GM18520 (cell line): ENCODE measurements around the gene ISX.

ENCODE experiments used
- ATAC-seq: cut with Tn5 transposase; IDR thresholded peaks from one replicate; pipeline ENCODE4 v1.9.1; 2021; ENCODE audit not compliant: unreplicated experiment

Gene ISX

DNA sequence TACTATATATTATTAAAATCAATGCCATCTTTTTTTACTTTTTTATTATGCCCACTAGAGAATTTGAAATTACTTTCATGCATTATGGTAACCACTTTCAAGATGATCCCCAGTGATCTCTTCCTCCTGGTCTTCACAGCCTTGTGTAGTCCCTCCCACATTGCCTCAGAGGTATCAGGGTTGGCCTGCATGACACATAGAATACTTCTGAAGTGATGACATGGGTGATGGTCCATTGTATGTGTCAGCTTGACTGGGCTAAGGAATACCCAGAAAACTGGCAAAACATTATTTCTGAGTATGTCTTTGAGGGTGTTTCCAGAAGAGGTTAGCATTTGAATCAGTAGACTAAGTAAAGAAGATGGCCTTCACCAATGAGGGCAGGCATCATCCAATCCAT, 14.2 kb upstream of the ISX start:
- ATAC-seq = no peak

DNA sequence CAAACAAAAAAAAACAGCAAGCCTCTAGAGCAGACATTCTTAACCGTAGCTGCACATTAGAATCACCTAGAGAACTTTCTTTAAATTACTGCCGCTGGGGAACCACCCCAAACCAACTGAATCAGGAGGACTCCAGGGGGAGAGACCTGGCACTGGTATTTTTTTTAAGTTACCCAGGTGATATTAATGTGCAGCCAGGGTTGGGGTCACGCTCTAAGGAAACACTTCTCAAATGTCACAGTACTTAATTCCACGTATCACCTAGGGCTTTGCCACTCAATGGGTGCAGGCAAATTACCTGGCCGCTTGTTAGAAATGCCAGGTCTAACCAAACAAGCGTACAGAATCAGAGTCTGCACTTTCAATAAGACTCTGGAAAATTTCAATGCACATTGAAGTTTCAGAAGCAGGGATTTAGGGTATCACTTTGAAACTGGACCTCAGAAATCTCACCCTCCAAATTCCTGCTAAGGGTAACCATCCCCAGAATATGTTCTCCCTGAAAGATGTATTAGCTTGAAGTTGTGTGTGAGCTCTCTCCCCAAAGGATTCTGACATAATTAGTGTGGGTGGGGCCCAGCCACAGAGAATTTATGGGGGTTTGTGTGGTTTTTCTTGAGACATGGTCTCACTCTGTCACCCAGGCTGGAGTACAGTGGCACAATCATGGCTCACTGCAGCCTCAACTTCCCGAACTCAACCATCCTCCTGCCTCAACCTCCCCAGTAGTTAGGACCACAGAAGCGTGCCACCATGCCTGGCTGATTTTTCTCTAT, 12.7 kb upstream of the ISX start:
- ATAC-seq = no peak

DNA sequence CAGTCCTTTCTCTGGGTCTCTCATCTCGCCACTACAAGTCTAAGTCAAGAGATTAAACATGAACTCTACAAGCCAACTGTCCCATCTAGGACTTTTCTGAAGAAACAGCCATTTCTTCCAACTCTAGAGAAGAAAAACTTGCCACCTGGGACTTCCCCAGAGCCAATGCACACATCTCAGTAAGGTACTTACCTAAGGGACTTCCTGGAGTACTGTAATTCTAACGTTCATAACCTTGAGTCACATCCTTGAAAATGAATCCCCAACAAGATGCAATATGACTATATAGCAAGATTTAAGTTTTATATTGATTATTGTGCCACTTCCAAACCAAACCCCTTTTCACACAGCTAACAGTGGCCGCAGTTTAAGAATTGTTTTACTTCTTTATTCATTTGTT, 11.9 kb upstream of the ISX start:
- peak; percentile 40 for ATAC-seq

DNA sequence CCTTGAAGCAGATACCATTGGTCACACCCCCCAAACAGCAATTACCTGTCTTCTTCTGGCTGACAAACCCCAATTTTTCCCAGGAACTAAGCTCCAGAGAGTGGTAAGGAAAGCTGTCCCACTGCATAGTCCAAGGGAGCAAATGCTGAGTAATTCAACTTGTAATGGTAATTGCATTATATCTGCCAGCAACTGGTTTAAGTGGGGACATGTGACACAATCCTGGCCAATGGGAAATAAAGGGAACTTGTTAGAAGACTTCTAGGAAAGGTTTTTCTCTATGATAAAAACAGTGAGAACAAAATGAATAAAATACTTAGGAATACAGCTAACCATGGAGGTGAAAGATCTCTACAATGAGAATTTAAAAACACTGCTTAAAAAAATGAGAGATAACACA, 9.5 kb upstream of the ISX start:
- no peak for ATAC-seq

DNA sequence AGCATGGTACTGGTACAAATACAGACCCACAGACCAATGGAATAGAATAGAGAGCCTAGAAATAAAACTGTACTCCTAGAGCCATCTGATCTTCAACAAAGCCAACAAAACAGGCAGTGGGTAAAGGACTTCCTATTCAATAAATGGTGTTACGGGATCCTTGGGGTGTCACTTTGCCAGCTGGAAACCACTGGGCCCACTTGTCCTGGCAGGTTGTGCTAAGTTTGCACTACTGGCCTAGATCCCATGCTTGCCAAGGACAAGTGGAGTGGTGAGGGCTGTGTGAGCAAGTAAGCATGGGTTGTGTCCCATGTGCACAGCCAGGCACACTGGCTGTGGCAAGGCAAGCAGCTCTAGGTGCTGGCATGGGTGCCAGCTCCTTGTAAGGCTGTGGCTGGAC, 8.8 kb upstream of the ISX start:
- no peak for ATAC-seq

DNA sequence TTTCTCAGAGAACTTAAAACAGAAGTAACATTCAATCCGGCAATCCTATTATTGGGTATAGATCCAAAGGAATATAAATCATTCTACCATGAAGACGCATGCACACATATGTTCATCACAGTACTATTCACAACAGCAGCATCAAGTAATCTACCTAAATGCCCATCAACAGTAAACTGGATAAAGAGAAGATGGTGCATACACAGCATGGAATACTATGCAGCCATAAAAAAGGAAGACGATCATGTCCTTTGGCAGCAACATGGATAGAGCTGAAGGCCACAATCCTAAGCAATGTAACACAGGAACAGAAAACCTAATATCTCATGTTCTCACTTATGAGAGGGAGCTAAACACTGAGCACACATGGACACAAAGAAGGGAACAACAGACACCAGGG, 6.3 kb upstream of the ISX start:
- ATAC-seq = no peak

DNA sequence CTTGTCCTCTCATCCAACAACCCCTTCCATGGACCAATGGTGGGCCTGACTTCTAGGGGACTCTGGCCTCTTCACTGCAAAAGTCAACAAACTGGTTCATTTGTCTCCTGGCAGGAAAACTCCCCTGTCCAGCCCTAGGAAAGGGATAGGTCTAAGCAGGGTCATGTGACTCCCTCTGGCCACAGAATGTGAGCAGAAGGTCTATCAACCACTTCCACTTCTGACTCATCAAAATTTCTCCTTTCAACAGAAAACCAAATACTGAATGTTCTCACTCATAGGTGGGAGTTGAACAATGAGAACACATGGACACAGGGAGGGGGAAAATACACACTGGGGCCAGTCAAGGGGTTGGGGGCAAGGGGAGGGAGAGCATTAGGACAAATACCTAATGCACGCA, 1.3 kb upstream of the ISX start:
- no peak for ATAC-seq

DNA sequence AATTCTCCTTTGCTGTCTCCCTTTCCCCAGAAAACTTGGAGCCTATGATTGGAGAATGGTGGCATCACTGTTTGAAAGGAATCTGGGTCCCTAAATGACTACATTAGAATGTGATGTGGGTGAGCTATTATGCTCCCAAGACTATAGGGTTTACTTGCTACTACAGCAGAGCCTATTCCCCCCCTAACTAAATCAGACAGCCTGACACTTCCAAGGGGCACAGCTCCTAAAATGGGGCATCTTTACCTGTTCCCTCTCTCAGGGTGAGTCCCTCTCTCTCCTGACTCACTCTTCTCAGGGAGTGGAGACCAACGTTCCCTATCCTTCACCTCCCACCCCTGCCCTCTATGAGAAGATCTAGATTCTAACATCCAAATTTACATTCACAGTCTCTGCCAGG, 775 bp upstream of the ISX start:
- no peak for ATAC-seq

DNA sequence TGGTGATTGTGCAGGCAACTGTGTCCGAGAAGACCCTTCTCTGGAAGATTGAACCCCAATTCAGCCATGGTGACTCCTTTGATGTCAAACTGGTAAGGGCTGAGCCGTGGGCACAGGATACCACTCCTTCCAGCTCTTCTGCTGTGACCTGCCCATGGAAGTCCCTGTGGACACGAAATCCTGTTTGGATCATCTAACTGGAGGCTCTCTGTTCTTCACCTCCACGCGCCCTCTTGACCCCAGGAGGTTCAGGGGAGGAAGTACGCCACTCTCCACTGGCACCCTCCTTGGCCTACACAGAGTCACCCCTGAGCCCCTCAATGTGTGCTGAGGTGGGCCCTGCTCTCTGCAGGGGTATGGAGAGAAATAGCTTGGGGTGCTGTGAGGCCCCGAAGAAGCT, 810 bp downstream of the ISX start:
- ATAC-seq = no peak

DNA sequence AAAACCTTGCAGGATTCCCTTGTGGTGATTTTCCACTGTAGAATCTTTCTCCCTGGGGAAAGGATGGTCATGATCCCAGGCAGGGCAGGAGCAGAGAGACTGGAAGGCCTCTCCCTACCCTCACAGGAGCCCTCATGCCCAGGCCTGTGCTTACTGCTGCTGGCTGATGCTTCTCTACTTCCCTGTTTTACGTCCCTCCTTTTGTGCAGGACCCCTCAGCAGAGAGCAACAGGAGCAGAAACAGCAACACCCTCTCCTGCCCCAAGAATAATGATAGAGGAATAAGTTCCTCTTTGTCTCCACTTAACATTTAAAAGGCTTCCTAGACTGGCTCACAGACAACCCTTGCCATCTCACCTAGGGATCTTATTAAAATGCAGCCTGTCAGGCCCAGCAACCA, 3.6 kb downstream of the ISX start:
- no peak for ATAC-seq

DNA sequence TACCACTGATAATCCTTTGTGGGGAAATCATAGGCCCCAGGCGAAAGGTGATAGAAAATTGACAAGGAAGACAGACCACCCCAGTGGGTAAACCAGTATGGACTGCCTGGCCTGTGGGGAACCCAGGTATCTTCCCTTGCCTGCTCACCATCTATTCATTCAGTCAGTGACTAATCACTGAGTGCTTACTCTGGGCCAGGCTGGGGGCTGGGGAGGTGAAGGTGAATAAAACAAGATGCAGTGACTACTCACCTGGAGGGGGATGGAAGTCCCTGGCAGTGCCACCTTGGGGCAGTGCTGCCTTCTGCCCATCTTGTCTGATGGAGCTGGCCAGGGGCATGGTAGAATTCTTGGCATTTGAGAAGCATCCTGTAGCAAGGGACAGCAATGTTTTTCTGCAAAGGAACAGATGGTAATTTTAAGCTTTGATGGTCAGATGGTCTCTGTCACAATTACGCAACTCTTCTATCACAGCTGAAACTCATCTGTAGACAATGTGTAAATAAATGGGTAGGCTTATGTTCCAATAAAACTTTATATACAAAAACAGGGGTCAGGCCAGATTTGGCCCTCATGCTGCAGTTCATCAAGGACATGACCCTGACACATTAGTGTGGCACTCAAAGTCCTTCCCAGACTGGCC, 4.6 kb downstream of the ISX start:
- no peak for ATAC-seq

DNA sequence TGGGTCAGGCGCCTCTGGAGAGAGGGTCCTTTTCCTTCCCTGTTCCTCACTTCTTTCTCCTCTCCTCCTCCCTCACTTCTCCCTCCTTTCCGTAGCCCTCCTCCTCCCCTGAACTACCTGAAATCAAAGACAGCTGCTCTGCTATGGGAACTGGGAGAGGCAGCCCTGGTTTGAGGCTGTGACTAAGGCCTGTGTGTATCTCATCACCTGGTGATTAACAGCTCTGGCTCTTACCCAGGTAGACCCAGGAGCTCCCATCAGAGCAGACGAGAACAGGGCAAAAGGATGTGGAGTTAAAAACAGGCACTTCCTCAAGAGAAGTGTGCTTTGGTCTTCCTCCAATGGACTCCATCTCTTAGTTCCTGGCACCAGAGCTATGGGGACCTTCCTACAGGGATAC, 5.8 kb downstream of the ISX start:
- no peak for ATAC-seq

DNA sequence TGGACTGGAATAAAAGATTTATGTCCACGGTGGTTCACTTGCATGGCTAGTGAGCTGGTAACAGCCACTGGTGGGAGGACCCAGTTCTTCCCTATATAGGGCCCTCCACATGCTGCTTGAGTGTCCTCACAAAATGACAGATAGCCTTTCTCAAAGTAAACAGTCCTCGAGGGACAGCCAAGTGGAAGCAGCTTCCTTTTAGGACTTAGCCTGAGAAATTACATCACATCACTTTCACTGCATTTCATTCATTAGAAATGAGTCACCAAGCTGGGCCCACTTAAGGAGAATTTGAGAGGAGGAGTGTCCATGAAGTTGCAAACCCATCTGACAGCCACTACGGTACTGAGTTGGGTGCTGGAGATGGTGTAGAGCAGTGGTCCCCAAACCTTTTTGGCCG, 7.0 kb downstream of the ISX start:
- ATAC-seq = no peak

DNA sequence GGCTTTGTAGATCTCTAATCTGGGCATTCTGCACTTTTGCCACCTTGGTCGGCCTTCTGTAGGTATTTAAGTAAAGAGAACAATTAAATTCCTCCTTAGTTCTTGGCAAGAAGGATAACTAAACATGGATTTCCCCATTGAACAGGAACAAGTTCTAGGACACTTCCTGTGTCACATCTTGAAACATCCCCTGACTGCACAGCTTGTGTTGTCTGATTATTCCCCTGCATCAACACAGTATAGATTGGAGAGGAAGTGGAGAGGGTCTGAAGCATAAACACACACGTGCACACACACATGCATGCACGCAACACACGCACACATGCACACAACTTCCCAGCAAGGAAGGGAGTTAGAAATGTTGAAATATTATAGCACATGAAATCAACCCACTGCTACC, 8.6 kb downstream of the ISX start:
- no peak for ATAC-seq

DNA sequence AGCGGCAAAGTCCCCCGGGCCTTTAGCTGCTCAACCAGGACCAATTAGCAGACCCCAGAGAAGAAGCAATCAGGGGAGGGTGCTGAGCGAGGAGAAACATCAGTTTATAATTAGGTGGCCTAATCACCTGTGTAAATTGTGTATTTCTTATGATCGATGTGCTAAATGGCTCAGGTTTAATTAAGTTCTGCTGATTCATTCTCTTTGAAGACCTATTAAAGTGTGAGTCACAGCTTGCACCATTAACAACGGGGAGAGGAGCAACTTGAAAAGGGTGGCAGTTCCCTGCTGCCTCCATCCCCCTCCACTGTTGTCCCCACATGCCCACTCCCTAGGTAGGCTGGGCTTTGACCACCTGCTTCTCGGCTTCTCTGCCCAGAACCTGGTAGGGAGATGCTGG, 10.7 kb downstream of the ISX start:
- no peak for ATAC-seq

DNA sequence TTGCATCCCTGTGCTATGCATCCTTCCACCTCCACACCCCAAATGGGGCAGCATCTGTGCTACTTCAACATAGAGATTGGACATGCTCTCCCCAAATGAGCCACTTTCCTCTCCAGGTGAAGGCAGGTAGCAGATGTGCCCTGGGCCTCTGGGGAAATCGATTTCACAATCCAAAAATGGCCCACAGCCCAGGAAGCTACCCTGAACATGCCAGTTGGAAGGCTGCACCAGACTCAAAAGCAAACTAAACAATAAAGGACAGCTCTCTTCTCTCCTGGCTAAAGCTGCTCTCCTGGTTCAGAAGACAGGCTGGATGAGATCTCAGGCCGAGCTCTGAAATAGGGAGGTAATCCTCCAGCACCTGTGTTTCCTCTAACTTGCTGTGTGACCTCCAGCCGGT, 19.7 kb downstream of the ISX start:
- ATAC-seq = no peak

DNA sequence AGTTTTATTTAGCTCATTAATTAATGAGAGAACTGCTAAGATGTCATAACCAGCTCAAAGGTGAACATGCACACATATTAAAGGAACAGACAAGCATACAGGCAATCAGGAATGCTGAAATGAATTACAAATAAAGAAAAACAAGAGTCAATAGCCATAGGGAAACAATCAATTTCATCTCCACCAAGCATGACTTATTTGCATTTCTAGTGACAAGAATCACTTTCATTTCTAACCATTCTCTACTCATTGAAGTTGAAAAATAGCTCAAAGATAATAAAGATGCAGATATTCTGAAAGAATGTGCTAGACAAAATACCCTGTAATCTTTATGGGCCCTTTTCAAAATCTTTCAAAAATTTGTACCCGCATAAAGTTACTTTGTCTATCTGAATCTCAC, 23.2 kb downstream of the ISX start:
- ATAC-seq = no peak

DNA sequence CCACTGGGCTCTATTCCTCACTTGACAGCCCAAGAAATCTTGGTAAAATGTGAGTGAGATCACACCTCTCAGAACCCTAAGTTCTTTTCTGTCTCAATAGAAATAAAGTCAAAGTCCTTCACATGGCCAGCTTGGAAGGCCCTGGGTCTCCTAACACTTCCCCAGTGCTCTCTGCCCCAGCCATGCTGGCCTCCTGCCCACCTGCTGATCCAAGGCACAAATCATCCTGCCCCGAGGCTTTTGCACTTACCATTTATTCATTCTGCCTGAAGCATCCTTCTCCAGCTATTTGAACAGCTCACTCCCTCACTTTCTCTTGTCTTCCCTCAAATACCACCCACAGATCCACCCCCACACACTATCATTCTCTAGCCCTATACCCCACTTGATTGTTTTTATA, 26.4 kb downstream of the ISX start:
- ATAC-seq = no peak

DNA sequence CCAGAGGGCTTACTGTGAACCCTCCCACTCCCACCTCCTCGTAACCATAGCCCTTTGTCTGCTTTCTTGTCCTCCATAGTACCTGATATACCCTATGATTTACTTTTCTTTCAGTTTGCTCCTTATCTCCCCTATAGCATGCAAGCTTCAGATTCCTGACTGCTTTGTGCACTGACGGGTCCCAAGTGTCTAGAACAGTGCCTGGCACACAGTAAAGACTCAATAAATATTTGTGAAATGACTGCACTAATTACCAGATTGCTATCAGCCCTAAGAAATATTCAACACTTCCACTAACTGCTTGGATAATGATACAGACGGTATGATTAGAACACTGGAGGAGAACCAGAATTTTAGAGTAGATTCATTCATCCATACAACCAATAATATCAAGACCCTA, 33.0 kb downstream of the ISX start:
- no peak for ATAC-seq

DNA sequence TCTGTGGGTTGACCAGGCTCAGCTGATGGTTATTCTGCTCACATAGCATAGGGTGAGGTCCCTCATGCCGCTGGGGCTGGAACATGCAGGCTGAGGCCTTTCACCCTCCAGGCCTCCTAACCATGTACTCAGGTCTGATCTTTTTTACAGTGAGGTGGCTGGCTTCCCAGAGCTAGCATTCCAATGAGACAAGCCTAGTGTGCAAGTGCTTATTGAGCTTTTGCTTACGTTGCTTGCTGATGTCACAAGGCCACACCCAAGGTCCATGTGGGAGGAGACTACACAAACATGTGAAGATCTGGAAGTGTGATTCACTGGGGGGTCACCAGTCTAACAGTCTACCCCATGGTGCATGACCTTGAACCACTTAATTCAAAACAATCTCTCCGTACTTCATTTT, 33.9 kb downstream of the ISX start:
- no peak for ATAC-seq

DNA sequence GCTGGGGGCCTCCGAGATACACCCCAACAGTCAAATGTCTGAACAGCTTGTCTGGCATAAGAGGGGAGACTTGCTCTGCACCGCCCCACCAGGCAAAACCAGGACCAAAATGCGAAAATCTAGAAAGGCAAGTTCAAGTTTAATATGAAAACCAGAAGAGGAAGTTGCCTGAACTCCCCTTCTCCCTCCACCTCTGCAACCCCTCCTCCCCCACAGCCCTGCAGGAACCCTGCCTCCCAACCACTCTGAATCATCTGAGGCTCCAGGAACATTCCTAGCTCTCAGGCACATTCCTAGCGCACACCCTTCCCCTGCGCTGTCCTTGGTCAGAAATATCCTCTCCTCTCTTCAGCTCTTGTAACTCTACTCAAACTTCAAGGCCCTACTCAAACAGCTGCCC, 36.7 kb downstream of the ISX start:
- ATAC-seq = no peak

DNA sequence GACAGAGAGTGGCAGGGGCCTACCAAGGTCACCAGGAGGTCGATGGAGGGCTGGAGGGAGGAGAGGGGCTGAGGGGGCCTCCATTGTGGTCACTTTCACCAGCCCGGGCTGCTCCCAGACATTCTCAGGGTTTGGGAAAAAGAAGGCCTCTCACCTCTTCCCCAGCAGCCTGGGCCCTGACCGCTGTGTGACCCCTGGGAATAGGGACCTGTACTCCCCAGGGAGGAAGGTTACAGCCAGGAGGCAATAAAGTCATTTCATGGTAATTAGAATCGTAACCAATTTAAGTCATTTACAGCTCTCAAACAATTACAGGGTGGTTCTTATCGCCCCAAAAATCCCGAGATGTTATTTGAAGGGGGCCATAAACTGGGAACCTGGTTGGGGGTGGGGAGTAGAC, 37.8 kb downstream of the ISX start:
- ATAC-seq = no peak

DNA sequence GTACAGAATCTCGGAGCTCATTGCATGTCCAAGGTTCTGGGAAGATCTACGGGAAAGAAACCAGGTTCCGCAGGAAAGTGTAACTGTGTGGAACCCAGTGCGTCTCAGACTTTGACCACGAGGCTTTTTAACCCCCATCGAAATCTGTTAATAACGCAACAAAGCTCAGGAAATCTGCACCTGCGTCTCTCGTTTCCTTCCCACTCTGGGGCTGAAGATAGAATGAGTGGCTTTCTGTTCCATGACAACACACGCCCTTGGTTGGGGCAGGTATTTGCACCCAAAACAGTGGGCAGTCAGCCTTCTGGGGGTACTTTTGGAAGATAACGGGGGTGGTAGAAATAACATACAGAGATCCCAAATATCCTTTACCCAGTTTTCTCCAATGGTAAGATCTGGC, 38.5 kb downstream of the ISX start:
- ATAC-seq = no peak
